T-helper 2 cell (primary cell): ENCODE results near the gene CIITA.

Experiments
- DNase-seq, 5 experiments: peaks; one replicate each; pipeline versions ENCODE4 v3.0.0 to v3.0.0-alpha.2; 2012 to 2022

Gene CIITA

GRCh38 chr16:10880594-10881452, 3.8 kb downstream of the CIITA start:
- peak in 1 of 5 experiments; percentile 64 for DNase-seq

- DNase-seq: peak in 1 of 5 experiments; percentile 69
Measured at GRCh38 chr16:10881479-10882030, 4.6 kb downstream of the CIITA start.

- no peak for DNase-seq
Measured at GRCh38 chr16:10883004-10883403, 6.0 kb downstream of the CIITA start.

- no peak for DNase-seq
Measured at GRCh38 chr16:10885246-10885645, 8.2 kb downstream of the CIITA start.

GRCh38 chr16:10888320-10888937, 11.4 kb downstream of the CIITA start:
- no peak for DNase-seq

- no peak for DNase-seq
Measured at GRCh38 chr16:10889855-10890254, 12.9 kb downstream of the CIITA start.

- no peak for DNase-seq
Measured at GRCh38 chr16:10892782-10893318, 15.8 kb downstream of the CIITA start.

GRCh38 chr16:10895053-10895946, 18.3 kb downstream of the CIITA start:
- peak in 1 of 5 experiments; percentile 29 for DNase-seq

- no peak for DNase-seq
Measured at GRCh38 chr16:10896165-10896564, 19.2 kb downstream of the CIITA start.

- no peak for DNase-seq
Measured at GRCh38 chr16:10896723-10897122, 19.7 kb downstream of the CIITA start.

- DNase-seq: no peak
Measured at GRCh38 chr16:10897134-10897533, 20.1 kb downstream of the CIITA start.

GRCh38 chr16:10902999-10903398, 26.0 kb downstream of the CIITA start:
- DNase-seq: no peak

- no peak for DNase-seq
Measured at GRCh38 chr16:10906482-10906881, 29.5 kb downstream of the CIITA start.

GRCh38 chr16:10906914-10907756, 30.1 kb downstream of the CIITA start:
- no peak for DNase-seq

GRCh38 chr16:10907757-10908045, 30.7 kb downstream of the CIITA start:
- DNase-seq: no peak

GRCh38 chr16:10911267-10911666, 34.3 kb downstream of the CIITA start:
- no peak for DNase-seq

- DNase-seq: no peak
Measured at GRCh38 chr16:10916534-10916933, 39.5 kb downstream of the CIITA start.

GRCh38 chr16:10918294-10919002, 41.4 kb downstream of the CIITA start:
- DNase-seq: peak; percentile 35 to 82 (median 59)

GRCh38 chr16:10919003-10919351, 42.0 kb downstream of the CIITA start:
- DNase-seq: no peak

GRCh38 chr16:10920726-10921427, 43.9 kb downstream of the CIITA start:
- no peak for DNase-seq
